Activated T-cell treated with anti-CD3 and anti-CD28 coated beads for 4 hours (primary cell): ENCODE data around the gene FOXD2.

Source experiments
- DNase-seq: peaks from one replicate; pipeline ENCODE4 v3.0.0-alpha.2; 2020

FOXD2 gene

GRCh38 chr1:47469390-47469759 is 31.5 kb downstream of the FOXD2 start:
- no peak for DNase-seq

GRCh38 chr1:47469910-47470309 is 32.1 kb downstream of the FOXD2 start:
- DNase-seq: no peak

- no peak for DNase-seq
These were observed 33.3 kb downstream of the FOXD2 start for GRCh38 chr1:47471163-47471562.

DNA sequence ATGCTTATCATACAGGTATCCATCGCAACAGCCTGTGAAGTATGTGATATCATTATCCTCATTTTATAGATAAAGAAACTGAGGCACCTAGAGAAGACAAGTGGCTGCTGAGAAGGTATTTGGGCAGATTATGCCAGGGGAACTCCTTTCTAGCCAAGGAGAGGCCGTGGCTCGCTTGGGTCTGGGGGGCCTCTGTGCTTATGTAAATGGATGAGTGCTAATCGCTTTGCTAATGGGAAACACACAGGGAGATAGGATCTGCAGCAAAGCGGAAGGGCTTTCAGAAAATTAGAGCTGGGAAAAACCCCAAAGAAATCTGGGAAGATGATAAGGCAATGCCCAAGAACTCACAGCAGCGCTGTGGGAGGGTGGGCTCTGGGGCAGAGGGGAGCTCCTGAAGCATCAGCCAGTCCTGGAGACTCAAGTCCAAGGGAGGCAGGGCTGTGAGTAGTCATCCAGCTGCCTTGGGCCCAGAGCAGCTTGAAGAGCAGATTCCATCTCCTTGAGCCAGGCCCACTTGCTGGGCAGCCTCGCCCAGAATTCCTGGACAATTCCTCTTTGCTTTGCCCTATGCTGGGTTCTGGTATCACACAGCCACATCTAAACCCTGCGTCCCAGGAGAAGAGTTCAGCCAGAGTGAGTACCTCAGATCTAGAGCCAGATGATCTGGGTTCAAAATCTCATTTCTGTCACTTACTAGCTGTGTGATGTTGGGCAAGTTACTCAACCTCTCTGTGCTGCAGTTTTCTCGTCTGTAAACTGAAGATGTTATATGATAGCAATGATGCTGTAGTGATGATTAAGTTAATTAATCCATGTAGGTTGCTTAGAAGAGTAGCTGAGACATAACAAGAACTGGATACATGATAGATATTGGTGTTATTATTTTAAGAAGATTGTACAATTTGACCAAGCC is 36.7 kb downstream of the FOXD2 start:
- no peak for DNase-seq

GRCh38 chr1:47477595-47478080 is 39.8 kb downstream of the FOXD2 start:
- DNase-seq: no peak

DNA sequence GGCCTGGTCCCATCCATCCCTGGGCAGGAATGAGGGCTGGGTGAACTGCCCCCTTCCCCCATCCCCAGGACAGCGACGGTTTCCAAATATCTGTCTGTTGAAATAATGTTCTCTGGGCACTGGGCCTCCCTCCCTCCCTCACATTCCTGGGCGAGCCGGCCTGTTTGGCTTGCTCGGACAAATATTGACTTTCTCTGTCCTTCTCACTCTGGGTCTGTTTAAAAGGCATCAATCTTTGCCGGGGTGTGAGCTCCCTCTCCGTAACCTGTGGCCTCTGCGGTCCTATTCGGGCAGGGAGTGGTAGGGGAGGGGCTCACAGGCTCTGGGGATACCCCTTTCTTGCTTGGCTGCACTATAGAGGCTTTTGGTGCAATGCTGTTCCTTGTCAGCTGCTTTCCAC is 40.2 kb downstream of the FOXD2 start:
- DNase-seq: no peak

GRCh38 chr1:47479664-47480063 is 41.8 kb downstream of the FOXD2 start:
- DNase-seq: no peak

- DNase-seq: no peak
These were observed 44.1 kb downstream of the FOXD2 start for GRCh38 chr1:47481936-47482335.

GRCh38 chr1:47482786-47483185 is 44.9 kb downstream of the FOXD2 start:
- DNase-seq: no peak

DNA sequence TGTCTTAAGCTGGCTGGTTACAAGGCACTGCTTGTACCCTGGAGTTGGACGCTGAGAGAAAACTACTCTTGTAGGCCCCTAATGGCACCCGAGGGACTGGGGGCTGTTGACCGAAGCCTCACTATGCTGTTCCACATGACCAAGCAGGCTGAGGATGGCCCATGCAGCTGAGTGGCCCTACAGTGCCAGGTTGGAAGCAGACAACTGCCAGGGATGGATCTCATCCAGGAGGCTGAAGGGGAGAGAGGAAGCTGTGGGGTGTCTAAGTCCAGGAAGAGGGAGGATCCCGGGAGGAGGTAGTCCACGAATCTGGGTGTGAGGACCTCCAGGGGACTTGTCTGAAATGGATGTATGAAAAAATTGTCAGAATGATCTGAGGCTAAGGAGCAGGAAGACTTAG is 45.8 kb downstream of the FOXD2 start:
- no peak for DNase-seq

DNA sequence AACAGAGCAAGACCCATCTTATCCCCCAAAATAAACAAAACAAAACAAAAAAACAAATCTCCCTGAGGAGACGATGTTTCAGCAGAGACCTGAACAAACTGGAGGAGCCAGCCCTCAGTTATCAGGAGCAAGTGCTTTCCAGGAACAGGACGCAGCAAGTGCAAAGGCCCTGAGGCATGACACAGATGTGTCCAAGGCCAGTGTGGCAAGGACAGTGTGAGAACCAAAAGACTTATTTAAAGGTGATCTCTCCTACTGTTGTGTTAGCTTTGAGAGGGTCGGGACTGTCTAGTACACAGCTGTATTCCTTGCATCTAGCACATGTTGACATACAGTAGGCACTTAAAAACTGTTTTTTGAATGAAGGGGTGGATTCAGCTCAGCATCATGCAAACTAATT is 48.0 kb downstream of the FOXD2 start:
- DNase-seq: no peak

GRCh38 chr1:47487332-47487731 is 49.5 kb downstream of the FOXD2 start:
- DNase-seq: no peak

DNA sequence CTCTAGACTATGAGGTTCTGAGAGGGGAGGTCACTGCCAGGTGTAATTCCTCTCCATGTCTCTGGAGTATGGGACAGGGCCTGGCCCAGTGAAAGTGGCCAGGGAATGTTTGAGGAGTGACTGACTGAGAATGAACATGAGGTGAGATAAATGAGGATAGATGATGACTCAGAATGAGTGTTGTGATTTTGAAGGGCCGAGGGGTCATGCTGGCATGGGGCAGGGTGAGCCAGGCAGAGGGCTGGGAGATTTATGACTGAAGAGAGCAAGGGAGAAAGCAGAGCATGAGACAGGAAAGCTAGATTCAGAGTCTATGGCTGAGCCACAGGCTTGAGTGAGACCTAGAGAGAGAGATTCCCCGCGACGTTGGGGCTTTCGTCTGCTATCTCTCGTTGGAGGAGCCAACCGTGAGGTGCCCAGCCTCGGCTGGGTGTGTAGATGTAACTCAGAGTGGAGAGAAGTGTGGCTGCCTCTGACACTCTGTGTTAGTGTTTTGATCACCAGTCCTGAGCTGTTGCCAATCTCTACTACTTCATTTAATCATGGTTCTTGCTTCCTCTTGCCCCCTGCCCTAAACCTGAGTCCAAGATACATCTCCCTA is 50.1 kb downstream of the FOXD2 start:
- no peak for DNase-seq
